ENCODE measurements around the gene EVPL.

EVPL gene

DNA sequence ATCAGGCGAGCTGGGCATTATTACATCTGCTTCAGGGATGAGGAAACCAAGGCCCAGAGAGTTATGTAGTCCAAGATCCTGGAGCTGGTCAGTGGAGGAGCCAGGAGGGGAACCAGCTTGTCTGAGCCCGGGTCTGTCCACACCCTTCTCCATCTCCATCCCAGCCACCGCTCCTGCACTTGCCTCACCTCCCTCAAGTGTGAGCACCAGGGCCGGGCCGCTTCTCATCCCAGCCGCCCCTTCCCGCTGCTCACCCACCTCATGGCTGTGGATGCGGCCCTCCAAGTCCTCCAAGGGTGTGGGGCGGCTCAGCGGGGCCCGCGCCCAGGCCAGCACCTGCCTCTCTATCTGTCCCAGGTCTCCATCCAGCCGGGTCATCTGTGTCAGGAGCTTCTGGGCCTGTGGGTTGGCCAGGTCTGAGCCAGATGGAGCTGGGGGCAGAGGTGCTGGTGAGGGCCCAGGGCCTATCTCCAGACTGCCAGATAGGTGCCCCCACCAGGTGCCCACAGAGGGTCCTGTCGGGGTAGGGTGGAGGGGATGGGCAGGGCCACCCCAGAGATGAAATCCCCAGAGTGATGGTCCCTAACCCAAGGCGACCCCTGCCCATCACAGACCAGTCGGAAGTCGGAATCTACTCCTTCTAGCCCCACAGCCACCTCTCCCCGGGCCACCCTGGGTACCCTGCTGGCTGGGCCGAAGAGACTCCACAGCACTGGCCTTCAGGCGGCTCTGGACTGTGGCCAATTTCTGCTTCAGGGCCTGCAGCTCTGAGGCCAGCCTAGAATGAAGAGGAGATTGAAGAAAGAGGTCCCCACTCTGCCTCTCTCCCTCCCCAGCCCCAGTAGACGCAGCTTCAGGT lies 9.4 kb downstream of the EVPL start:
- DNase-seq: no peak

DNA sequence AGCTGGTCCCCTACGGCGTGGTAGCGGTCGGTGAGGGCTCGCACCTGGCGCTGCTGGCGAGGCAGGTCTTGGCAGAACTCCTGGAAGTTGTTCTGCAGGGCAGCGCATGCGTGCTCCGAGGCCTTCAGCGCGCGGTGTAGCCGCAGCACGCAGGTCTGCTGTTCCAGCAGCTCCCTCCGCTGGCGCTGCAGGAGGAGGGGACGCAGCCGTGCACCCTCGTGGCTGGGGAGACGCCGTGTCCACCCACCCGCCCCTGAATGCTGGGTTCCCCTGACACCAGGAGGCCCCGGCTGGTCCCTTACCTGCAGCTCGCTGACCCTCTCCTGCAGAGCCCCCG lies 12.2 kb downstream of the EVPL start:
- DNase-seq: no peak

DNA sequence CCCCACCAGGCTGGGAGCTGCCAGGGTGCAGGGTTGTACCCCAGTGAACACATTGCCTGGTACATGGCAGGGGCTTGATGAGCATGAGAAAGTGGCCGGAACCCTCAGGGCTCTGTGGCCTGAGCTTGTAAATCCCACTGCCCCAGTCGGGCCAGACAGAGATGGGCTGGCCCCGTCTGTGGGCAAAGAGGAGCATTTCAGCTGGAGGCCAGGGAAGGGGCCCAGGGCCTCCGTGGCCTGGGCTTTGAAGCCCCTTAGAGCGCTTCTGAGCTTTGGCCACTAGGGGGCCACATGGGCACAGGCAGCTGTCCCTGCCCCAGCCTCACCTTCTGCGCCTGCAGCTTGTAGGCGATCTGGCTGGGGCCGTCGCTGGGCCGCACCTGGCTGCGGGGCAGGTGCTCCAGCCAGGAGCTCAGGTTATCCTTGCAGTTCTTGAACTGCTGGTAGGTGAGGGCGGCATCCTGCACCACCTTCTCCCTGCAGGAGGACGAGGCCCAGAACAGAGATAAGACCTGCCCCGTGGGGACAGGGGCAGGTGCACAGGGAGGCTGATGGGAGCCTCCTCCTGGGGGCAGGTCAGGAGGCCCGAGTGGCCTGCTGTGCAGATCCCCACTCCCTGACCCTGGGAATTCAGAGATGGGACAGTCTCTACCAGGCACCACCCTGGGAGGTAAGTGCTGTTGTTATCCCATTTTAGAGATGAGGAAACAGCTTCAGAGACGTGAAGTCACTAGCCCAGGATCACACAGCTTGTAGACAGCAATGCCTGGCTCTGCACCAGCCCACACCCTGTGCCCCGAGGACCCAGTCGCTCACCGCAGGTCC lies 12.8 kb downstream of the EVPL start:
- DNase-seq: peak; percentile 71

DNA sequence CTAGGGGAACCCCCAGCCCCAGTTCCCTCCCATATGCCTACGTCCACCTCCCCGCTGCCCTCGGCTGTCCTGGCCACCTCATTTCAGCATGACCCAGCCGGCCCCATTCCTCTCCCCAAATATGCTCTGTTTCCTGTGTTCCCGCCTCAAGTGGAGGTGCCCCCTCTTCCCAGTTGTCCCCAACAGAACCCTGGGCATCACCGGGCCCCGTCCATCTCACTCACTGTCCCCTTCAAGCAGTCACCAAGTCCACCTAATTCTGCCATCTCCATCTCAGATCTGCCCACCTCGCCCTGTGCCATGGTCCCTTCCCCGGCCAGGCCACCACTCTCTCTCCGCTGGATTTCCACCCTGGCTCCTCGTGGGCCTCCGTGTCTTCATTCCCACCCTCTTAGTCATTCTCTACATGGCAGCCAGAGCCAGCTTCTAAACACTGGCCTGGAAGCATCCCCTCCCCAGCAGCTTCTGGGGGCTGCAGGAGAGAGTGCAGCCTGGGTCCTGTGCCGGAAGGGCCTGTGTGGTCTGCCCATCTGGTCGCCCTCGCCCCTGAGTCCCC lies 13.7 kb downstream of the EVPL start:
- no peak for DNase-seq

DNA sequence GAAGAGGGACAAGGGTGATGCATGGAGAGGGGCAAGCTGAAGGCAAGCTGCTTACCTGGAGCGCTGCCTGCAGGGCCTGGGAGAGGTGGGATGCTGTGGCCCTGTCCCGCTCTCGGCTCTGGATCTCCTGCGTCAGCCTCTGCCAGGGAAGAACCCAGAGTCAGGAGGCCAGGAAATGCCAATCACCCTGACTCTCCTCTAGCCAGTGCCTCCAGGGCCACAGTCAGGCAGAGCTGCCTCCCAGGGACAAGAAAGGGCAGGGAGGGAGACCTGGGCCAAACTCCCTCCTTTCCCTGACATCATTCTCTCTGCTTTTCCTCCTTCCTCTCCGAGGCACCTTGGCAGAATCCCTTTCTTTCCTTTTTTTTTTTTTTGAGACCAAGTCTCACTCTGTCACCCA lies 15.2 kb downstream of the EVPL start:
- no peak for DNase-seq

DNA sequence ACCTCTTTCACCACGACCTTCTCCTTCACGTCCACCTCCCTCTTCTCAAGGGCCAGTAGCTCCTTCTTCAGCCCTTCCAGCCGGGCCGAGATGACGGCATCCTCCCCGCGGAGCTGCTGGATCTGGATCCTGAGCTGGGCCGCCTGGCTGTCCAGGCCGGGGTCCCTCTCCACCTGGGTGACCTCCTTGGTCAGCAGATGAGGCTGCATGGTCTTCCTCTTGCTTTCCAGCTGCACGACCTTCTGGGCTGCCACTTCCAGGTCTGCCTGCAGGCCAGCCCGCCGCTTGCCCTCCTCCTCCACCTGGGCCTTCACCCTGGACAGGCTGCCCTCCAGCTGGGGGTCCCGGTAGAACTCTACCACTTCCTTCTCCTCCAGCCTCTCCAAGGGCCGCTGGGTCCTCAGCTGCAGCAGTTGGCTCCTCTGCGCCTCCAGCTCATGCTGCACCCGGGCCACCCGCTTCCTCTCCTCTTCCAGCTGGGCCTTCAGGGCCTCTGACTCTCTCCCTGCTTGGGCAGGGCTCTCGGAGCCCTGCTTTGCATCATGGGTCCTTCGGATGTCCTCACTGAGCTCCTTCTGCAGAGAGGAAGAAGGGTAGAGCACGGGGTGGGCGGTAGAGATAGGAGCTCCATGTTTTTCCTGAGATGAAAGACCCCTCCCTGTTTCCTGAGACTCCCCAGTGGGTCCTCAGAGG lies 17.0 kb downstream of the EVPL start:
- DNase-seq: no peak

DNA sequence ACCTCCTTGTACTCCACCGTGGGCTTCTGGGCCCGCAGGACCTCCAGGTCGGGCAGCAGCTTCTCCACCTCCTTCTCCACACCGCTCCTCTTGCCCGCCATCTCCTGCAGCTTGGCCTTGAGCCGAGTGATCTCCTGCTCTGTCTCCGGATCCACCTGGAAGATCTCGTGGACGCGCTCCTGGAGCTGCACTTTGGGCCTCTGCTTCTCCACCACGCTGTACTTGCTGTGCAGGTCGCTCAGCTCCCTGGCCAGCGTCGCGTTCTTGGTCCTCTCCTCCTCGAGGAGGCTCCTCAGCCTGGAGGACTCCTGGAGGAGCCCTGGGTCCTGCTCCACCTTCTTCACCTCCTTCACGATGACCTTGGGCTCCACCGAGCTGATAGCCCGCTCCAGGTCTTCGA lies 17.7 kb downstream of the EVPL start:
- DNase-seq: no peak

DNA sequence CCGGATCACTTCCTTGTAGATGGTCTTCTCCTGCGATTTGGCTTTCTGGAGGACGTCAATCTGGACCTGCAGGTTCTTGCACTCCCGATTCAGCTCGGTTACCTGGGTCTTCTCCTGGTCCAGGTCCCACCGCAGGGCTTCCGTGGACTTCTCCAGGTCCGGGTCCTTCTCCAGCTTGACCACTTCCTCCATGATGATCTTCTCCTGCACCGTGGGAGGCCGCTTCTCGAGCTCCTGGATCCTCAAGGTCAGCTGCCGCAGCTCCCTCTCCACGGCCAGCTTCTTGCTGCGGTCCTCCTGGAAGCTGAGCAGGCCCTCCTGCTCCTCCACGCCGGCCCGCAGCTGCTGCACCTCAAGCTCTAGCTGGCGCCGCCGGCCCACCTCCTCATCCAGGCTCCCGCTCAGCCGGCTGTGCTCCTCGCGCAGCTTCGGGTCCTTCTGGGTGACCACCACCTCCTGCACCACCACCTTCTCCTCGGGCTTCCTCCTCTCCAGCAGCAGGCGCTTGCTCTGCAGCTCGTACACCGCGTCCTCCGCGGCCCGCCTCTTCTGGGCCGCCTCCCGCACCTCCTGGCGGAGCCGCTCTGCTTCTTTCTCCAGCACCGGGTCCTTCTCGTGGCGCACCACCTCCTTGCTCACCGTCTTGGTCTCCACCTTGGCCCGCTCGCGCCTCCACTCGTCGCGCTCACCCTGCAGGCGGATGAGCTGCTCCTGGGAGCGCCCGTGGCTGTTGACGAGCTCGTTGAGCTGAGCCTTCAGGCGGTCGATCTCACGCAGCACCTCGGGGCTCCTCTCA lies 18.3 kb downstream of the EVPL start:
- DNase-seq: no peak

DNA sequence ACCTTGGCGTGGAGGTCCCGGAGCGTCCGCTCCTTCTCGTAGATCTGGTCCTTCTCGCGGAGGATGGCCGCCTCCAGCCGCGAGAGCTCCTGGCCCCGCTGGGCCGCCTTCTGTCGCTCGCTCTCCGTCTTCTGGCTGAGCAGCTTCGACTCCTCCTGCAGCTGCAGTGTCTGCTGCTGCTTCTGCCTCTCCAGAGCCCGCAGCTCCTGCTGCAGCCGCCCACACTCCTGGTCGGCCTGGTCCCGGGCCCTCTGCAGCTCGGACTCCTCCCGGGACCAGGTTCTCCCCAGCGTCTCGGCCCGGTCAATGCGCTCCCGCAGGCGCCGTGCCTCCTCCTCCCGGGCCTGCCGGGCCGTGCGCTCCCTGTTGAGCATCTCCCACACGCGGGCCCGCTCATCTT lies 18.9 kb downstream of the EVPL start:
- DNase-seq: no peak

DNA sequence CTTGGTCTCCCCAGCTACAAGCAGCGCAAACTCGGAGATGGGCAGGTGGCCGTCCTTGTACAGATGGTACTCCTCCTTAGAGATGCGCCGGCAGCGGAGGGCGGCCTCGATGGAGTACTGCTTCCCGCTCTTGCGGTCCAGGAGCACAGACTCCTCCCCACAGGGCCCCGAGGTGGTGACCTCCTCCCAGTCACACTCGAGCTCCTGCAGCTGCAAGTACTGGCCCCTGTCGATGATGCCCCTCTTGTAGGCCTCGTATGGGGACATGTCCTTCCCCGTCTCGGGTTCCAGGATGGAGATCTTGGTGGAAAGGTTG lies 19.3 kb downstream of the EVPL start:
- DNase-seq: no peak

DNA sequence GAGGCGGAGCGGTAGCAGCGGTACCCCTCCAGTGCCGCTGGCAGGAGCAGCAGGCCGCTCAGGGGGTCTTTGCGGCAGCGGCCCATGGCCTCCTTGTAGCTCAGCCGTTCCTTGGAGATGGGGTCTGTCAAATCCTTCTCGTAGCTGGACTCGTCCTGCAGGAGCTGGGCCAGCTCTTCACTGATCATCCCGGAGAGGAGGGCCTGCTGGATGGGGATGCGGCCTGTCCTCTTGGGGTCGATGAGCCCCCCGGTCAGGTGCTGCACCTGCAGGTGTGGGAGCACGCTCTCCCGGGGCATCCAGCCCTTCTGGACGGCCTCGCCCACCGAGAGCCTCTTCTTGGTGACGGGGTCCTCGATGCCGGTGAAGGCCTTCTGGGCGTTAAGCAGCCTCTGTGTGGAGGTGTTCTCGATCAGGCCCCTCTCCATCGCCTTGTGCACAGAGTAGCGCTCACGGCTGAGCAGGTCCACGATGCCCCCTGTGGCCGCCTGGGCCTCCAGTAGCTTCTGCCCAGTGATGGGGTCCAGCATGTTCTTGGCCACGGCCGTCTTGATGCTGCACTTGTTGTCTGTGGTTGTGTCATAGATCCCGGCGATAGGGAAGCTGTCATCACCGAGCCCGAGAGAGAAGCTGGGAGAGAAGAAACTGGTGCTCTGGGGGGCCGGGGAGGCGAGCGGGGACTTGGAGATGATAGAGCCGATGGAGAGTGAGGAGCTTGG lies 19.8 kb downstream of the EVPL start:
- no peak for DNase-seq

DNA sequence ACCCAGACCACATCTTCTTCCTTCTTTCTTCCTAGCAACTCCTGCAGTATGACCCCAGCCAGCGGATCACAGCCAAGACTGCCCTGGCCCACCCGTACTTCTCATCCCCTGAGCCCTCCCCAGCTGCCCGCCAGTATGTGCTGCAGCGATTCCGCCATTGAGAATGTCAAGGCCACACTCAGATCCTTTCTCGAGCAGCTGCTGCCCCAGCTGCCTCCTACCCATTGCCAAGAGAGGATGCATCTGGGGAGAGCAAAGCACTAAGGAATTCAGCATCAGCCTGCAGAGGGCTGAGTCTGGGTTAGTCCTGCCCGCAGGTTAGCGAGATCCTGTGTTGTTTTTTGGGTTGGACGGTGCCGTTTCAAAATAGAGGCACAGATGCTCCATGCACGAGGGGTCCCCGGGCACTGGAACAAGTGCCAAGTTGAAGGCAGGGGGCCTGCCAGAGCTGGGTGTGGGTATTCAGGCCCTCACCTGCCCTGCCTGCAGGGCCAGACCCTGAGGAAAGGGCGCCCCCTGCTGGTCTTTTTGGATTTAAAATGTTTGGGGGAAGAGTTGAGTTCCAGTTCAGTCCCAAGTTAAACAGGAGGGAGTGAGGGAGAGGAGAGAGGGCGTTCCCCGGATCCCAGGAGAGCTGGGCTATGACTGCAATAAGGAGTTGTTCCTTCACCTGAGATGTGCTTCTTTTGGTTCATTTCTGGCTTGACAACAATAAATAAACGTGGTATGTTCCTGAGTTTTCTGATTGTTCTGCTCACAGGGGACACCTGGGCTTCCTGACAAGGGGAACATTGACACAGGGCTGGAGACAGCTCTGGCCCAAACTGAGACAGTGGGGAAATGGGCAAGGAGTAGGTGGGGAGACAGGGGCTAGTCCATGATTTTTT lies 21.6 kb downstream of the EVPL start:
- DNase-seq: peak; percentile 77 to 82

DNA sequence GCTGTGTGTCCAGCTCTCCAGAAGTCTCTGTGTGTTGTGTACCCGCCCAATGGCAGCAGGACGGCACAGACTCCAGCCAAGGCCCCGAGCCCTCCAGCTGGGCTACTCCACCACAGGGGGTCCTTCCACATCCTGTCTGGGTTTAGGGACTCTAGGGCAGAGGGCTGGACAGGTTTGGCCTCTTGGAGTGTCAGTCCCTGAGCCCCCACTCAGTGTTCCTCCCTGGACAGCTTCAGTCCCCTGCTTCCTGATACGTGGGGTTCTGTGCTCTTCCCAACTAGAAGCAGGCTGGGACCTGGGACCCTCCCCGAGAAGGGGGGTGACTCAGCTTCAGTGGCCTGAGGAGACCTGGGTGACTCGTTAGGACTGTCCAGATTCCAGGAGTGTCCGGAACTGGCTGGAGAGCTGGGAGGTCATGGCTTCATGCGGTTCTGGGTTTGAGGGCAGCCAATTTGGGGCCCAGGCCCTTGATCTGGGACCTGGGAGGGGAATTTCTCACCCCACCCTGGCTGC lies 22.3 kb downstream of the EVPL start:
- DNase-seq: no peak

DNA sequence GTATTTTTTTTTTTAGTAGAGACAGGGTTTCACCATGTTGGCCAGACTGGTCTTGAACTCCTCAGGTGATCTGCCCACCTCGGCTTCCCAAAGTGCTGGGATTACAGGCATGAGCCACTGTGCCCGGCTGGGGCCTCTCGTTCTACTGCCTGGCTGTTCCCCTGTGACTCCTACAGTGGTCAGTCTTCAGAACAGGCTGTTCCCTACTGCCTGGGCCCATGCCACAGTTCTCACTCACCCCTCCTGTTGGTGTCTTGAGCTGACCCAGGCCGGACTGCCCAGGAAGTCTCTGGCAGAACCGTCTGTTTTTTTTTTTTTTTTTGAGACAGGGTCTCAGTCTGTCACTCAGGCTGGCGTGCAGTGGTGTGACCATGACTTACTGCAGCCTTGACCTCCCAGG lies 23.2 kb downstream of the EVPL start:
- no peak for DNase-seq

DNA sequence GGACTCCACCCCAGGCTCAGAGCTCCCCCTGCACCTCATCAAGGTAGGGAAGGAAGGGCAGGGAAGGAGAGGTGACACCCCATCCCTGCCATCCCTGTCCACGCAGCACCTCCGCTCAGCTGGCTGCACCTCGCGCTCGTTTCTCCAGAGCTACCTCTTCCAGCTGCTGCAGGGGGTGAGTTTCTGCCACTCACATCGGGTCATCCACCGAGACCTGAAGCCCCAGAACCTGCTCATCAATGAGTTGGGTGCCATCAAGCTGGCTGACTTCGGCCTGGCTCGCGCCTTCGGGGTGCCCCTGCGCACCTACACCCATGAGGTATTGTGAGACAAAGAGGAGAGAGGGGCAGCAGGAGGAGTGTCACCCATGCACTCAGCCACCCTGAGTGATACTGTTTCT lies 25.0 kb downstream of the EVPL start:
- DNase-seq: no peak

DNA sequence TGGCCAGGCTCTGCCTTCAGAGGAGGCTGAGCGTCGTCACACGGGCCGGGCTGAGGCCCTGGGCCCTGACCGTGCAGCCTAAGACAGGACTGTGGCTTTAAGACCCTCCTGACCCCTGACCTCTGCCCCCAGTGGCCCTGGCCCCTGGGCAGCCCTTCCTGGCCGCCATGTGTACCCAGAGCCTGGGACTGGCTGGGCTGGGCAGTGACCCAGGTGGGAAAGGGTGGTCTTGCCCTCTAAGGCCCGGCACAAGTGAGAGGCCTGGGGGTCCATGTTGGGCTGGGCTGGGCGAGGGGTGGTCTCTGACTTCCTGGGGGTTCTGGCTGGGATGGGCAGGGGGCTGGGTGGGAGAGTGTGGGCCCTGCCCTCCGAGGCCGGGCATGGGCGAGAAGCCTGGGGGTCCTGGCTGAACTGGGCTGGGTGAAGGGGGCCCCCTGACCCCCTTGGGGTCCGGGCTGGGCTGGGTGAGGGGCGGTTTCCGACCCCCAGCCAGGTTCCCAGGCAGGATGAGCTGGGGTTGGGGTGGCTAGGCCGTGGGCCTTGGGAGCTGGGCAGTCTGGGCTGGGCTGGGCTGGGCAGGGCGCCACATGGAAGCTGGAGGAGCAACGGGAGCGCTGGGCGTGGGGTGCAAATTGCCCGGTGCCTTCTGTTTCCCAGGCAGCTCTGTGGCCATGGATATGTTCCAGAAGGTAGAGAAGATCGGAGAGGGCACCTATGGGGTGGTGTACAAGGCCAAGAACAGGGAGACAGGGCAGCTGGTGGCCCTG lies 26.2 kb downstream of the EVPL start, which contains the start of gene CDK3:
CDK3 (plus strand) TSS at position 101 of the 767 bp plus-strand sequence; CDS start at position 672, 571 bp downstream.
- DNase-seq: no peak

DNA sequence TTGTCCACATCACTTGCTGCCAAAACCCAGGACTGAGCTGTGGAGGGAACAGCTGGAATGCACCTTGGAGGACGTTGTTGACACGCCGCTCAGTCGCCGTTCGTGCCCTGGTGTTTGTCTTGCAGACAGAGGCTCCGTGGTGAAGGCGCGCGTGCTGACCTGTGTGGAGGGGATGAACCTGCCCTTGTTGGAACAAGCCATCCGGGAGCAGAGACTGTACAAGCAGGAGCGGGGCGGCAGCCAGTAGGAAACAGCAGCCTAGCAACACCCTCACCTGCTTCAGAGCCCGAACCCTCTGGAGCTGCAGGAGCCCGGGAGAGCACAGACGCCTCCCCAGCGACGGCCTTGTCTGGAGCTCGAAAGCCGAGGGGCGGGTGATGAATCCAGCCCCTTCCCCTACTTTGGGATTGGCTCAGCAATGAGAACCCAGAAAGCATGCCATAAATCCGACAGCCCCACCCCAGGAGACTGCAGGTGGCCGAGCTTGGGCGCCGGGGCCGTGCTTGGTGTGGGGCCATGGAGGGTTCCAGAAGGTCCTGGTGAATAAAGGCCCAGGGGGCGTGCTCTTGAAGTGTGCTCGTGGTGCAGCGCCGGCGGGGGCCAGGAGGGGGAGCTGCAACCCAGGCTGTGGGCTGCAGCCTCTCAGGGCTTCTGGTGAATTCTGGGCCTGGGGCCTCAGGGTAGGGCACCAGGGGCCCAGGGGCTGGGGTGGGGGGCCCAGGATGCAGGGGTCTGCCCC lies 26.9 kb downstream of the EVPL start:
- peak; percentile 51 to 54 for DNase-seq

DNA sequence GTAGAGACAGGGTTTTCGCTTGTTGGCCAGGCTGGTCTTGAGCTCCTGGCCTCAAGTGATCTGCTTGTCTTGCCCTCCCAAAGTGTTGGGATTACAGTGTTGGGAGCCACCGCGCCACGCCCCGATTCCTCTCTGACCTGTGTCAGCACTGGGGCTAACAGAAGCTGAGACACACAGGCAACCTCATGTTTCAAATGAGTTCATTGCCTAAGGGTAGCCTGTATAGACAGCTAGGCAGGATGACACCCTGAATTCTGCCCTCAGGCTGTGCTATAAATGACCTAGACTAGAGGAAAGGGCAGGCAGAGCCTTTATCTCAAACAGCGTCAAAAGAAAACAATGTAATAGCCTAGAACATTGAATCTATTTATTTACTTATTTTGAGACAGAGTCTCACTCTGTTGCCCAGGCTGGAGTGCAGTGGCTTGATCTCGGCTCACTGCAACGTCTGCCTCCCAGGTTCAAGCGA lies 28.7 kb downstream of the EVPL start:
- no peak for DNase-seq
